HG02798 (cell line): ENCODE results near the gene DHX40.
A peak's percentile ranks its signal among the peaks of the same experiment; 100 is the strongest.
"Not testable (repeated sequence)": the region's sequence is repeated elsewhere in the genome, so short reads cannot be mapped to it uniquely, and the experiment has no call there.

Experiments
- ATAC-seq: cut with Tn5 transposase; IDR thresholded peaks from one replicate; pipeline ENCODE4 v1.9.1; 2021; ENCODE audit warnings: mild to moderate bottlenecking; ENCODE audit not compliant: unreplicated experiment, poor library complexity

The DHX40 gene

DNA sequence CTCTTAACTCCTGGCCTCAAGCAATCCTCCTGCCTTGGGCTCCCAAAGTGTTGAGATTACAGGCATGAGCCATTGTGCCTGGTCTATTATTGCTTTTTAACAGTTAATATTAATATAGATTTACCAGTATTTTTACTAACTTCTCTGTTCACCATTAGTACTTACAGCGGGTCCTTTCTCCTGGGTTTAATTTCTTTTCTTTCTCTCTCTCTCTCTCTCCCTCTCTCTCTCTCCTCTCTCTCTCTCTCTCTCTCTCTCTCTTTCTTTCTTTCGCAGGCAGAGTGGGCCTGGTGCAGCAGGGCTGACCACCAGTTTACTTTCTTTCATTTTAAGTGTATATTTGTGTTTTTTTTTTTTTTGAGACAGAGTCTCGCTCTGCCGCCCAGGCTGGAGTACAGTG, 14.7 kb upstream of the DHX40 start:
- no peak for ATAC-seq

DNA sequence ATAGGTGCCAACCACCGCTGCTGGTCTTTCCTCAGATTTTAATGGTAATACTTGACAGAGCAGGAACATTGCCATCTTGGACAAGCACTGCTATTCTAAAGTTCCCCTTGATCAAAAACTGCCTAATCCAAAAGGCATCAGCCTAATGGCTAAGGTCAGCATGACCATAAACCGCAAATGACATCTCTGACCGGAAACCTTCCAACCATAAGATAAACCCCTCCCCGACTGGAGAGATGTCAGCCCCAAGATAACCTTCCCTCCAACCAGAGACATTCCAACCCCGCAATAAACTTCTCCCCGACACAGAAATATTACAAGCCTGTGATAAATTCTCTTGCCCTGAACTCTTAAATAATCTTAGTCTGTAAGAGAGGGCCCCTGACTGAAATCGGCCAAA, 7.4 kb upstream of the DHX40 start:
- no peak for ATAC-seq

DNA sequence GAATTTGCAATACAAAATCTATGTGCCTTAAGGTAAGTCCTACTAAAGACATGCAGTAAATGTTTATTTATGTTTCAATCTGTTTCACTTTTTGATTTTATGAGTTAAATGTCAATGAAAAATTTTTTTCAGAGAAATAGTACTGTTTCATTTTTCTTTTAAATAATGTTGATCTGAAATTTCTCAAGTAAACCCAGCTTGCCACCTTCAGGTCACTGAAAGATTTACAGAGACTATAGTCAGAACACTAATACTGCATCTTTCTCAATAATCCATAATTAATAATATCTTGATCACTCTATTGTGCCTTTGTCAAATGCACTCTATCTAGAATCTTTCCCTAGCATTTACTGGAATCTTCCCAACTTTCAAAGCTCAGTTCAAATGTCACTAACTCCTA, 6.5 kb upstream of the DHX40 start:
- ATAC-seq, result no peak

DNA sequence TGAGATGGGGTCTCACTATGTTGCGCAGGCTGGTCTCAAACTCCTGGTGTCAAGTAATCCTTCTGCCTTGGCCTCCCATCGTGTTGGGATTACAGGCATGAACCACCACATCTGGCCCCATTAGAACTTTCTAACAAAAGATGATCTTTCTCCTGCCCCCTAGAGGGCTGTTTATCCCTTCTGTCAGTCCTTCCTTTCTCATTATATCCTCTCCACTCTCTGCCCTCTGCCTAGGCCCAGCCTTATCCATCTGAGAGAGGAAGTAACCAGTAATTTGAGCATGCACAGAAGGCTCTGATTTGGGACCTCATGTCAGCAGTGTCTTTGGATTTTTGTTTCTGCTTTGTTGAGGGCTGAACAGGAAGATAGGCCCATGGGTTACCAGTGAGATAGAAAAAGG, 4.4 kb upstream of the DHX40 start:
- no peak for ATAC-seq

DNA sequence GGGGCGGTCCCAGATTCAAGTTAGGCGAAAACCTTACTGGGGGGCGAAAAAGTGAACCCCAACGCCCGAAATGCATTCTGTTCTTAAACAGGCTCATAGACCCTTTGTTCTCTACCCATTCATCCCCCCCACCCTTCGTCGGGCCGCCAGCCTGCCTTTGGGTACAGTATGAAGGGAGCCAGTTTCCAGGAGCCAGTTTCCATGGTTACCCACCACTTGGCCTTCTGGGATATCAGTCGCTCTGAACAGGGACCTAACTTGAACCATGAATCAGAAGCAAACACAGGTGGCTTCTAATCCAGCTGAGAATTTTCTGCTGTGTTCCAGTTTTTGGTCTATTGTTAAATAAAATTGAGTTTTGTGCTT, 532 bp downstream of the DHX40 start:
- ATAC-seq, result peak; percentile 37

DNA sequence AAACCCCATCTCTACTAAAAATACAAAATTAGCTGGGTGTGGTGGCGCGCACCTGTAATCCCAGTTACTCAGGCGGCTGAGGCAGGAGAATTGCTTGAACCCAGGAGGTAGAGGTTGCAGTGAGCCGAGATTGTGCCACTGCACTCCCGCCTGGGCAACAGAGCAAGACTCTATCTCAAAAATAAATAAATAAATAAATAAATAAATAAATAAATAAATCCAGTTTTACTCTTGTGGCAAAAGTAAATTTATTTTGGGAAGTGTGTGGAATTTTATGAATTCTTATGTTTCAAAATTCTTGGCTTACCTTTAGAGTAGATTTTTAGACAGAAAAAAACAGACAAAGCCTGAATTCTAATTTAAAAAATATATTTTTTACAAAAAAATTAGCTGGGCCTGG, 3.7 kb downstream of the DHX40 start:
- ATAC-seq, result not testable (repeated sequence)

DNA sequence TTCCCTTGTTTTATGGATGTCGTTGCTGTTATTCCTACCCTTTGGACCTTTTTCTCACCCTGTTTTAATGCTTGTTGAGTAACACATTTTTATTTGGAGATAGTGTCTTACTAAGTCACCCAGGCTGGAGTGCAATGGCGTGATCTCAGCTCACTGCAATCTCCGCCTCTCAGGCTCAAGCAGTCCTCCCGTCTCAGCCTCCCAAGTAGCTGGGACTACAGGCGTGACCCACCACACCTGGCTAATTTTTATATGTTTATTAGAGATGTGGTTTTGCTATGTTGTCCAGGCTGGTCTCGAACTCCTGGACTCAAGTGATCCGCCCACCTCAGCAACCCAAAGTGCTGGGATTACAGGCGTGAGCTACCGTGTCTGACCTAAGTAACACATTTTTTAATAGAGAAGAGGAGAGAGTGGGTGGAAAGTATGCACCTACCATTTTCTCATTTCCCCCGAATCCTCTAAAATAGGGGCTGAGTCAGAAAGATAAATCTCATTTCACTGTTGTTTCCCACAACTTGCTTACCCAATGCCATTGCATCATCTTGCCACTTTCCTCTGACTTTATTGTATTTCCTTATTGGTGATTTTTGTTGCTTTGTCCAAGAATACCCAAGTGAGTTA, 7.0 kb downstream of the DHX40 start:
- ATAC-seq, result no peak

DNA sequence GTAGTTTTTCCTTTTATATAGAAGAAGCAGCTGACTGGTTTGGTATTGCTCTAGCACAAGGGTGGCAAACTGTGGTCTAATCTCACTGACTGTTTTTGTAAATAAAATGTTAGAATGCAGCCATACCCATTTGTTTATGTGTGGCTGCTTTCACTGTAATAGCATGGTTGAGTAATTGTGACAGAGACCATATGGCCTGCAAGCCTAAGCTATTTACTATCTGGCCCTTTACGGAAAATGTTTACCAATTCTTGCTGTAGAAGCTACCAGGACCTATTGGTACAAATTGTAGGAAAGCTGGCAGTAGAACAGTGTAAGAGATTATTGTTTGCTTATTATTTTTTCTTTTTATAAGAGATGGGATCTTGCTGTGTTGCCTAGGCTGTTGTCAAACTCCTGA, 18.8 kb downstream of the DHX40 start:
- not testable (repeated sequence) for ATAC-seq

DNA sequence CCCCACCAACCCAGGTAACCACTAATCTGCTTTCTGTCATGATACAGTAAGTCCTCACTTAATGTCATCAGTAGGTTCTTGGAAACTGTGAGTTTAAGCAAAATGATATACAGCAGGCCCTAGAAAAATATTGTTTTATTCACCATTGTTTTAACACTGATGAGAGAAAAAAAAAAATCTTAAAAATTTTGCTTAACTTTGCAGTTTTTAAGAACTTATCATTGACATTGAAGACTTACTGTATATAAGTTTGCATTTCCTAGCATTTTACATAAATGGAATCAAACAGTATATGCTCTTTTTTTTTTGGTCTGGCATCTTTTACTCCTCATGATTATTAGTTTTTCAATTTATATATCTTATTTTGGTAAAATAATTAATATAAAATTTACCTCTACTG, 34.8 kb downstream of the DHX40 start:
- ATAC-seq, result no peak

DNA sequence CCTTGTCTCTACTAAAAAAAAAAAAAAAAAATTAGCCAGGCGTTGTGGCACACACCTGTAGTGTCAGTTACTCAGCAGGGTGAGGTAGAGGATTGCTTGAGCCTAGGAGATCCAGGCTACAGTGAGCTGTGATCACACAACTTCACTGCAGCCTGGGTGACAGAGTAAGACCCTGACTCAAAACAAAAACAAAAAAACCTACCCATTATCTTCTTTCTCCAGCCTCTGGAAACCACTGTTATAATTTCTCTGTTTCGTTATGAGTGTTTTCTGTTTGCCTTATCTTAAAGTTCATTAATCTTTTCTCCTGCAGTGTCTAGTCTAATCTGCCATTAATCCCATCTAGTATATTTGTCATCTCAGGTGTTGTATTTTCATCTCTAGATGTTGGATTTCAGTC, 35.7 kb downstream of the DHX40 start:
- ATAC-seq, result peak; percentile 46

DNA sequence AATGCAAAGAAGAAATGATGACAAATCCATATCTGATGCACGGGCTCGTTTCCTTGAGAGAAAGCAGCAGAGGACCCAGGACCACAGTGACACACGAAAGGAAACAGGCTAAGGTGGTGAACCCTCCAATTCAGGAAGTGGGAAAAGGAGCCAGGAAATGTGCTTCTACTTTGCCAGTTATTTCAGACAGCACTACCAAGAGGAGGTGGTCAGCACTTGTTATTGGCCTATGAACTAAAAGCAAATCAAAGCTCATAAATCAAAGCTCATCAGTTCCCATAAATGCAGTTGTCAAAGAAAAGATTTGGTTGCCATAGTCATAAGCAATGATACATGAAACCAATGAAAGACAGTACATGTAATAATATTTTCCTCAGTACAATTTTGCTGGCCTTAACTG, 41.7 kb downstream of the DHX40 start:
- ATAC-seq, result no peak

DNA sequence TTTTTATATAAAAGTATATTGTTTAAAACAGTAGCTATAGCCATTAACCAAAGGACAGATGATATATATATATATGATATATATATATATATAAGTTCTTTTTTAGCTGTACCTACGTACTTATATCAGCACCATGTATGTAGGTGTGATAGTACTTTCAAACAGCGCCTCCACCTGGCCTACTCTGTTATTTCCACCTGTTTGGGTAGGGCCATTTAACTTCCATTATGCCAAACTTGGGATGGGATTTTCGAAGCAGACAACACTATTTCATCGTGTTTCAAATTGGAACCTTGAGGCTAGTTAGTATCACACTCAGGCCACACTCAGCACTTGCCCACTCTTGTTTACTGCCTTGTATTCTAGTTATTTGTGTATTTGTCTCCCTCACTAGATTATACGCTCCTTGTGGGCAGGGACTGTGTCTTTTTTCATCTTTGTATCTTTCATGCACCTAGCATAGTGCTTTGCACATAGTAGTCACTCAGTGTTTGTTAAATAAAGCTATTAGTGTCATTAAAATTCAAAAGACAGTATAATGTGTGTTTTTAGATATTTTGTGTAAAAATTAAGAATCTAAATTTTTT, 42.5 kb downstream of the DHX40 start:
- ATAC-seq, result no peak

DNA sequence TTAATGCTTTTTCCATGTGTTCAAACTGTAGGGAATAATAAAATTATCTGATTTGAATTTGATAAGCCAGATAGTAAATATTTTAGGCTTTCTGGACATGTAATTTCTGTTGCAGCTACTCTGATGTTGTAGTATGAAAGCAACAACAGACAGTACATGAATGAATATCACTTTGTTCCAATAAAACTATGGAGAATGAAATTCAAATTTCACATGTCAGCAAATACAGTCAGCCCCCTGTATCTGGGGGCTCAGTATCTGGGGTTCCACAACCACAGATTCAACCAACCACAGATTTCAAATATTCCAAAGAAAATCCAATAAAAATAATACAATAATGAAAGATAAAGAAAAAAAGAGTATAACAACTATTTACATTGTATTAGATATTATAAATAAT, 46.1 kb downstream of the DHX40 start:
- no peak for ATAC-seq

DNA sequence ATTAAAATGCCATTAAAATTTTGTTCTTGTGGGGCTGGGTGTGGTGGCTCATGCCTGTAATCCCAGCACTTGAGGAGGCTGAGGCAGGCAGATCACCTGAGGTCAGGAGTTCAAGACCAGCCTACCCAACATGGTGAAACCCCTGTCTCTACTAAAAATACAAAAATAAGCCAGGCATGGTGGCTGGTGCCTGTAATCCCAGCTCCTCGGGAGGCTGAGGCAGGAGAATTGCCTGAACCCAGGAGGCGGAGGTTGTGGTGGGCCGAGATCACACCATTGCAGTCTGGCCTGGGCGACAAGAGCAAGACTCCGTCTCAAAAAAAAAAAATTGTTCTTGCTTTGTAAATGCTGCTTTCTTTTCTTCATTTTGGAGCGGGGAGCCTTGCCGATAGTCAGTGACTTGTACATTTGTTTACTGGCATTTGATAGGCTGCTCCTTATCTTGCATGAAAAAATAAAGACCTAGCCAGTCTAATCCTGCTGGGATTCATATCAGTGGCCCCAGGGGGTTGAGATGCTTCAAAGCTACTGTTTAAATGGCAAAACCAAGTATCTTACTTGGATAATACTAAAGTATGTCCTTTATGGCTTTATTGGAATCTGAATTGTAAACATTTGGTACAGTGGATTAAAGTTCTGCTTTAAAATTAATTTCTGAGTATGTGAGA, 51.0 kb downstream of the DHX40 start:
- ATAC-seq, result no peak

DNA sequence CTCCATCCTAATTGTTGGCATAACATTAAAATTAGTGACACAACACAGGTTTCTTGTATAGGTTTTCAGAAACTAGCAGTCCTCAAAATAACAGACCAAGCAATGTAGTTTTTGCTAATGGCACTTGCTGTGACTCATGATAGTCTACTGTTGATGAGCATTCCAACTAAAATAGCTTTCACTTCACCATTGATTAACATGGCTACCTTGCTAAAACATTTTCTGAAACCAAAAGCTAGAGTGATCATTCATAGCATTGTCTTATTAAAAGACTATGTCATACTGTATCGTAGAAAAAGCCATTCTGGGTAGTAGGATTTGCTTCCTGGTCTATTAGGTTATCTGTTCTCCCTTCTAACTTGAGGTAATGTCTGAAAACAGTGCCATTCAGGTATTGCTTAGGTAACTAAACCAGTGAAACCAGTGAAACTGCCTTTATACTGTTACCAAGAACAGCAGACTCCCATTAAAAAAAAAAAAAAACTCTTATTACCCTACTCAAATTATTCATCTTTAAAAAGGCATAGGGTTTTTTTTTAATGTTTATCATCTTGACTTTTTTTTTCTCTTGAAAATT, 51.8 kb downstream of the DHX40 start:
- no peak for ATAC-seq

DNA sequence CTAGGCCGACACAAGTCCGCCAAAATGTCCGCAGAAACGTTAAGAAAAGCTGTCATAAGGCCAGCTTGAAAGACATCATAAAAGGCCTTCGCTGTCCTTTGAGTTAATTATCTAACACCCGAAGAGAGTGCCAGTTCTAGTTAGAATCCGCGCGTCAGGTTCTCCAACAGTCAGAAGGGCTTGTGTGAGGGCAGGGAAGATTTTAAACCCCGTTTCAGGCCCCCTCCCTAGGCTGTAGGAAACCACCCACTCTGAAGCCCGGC, 53.6 kb downstream of the DHX40 start:
- ATAC-seq, result no peak

DNA sequence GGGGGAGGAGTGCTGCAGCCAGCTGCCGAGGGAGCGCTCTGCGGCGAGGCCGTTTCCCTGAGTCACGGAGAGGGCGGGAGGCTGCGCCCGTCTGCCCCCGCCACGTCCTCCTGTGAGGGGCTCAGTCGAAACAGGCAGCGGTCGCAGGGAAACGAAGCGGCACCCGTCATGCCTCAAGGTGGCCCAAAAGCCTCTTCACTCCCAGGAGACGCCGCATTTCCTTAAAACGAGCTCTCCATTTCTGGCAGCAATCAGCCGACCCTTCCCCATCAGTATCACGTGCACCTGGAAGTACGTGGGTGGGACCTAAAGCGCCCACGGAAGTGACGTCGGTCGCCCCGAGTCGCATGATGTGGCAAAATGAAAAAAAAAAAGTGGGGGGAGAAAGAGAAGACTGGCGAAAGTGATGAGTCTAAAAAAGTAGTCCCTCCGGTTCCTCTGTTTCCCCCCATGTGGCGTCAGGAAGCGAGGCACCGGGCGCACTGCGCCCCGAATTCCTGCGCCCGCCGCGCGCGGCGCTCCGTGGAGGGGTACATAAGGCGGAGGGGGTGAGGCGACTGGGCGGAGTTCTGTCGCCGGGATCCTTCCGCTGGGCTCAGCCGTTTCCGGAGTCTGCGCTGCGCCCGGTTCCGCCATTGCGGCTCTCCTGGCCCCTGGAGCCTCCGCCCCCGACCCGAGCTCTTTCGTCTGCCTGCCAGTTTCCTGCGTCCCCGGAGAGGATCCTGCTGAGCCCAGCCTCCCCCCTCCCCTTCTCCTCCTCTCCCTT, 54.1 kb downstream of the DHX40 start, which contains the start of gene CLTC:
TSS of gene CLTC (plus strand) at position 598 of the 766 bp plus-strand sequence. CDS start 237 bp downstream, outside the sequence.
- peak; percentile 83 for ATAC-seq

DNA sequence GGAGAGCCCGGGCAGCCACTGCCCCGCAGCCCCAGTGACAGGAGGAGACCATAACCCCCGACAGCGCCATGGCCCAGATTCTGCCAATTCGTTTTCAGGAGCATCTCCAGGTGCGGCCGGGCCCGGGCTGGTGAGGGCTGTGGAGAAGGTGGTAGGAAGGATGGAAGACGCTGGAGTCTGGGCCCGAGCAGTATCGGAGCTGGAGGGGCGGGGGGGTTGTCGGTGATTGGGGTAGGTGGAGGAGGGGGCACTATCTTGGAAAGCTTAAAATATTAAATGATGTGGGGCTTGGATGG, 54.6 kb downstream of the DHX40 start:
- ATAC-seq, result no peak

DNA sequence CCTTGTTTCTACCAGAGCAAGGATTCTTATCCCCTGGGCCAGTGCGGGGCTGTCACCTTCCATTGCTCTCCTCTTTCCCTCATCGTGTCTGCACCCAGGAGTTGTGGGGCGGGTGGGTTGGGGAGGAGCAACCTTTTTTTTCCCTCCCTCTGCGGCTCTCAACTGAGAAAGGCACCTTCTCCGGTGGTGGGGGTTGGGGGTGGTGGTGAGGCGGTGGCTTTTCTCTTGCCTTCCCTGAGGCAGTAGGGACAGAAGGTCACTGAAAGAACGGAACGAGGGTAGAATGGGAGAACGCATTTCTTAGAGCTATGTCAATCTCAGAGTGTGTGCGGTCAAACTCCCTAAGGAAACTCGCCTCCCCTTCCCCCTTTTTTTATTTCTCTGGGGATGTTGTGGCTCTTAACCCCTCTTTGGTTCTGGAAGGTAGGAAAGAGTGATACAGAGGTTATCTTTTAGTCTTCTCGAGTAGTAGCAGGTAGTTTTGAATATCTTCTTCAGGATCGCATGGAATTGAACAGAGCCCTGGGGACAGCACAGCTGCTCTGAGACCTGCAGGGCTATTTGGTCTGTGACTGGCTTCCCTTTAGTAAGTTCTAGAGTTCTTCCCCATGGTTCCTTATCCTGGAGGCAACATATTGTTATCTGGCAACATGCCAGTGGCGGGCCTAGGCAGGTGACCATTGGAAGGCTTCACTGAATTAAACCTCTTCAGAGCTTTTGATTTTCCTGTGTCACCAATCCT, 55.3 kb downstream of the DHX40 start:
- peak; percentile 10 for ATAC-seq

DNA sequence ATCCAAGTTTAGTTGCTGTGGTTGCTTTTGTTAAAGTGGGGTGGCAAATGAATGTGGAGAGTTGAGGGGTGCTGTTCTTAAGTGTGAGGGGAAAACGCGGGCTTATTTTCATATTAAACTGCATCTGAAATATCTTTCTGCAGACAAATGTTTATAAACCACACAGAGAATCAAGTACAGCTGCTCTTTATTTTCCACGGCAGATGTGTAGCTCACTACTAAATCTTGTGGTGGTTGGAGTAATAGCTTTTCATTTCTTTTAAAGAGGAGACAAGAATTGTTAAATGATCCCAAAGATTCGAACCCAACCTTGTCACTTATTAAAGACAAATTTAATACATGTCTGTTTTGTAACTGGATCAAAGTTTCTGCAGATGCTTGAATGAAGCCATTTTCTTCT, 56.4 kb downstream of the DHX40 start:
- ATAC-seq, result no peak

DNA sequence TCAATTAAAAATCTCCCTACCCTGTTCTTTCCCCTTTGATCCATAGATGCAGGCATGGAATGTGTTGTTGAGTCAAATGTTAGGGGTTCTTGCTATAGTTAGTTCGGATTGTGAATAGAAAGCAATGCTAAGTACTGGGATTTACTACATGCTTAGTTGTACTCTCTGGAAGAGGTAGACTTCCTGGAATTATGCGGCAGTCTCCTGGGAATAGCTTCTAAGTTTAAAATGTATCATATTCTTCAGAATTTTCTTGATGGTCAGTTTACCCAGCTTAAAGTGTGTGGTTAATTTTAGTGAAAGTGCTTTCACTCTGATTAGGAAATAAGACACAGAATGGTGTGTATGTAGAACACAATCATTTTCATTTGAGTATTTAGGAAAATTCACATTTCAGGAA, 57.7 kb downstream of the DHX40 start:
- no peak for ATAC-seq
